Measurements from ENCODE around the gene GATD1. TPM values are rescaled to one million over a fixed set of nuclear protein-coding genes. Genes with fewer than 3 reads are reported as not detected.
A peak's percentile ranks its signal among the peaks of the same experiment; 100 is the strongest.

The GATD1 gene
- total RNA-seq, 4 donors from 2014 or later, result 28.0 to 239 (median 38.4) TPM

DNA sequence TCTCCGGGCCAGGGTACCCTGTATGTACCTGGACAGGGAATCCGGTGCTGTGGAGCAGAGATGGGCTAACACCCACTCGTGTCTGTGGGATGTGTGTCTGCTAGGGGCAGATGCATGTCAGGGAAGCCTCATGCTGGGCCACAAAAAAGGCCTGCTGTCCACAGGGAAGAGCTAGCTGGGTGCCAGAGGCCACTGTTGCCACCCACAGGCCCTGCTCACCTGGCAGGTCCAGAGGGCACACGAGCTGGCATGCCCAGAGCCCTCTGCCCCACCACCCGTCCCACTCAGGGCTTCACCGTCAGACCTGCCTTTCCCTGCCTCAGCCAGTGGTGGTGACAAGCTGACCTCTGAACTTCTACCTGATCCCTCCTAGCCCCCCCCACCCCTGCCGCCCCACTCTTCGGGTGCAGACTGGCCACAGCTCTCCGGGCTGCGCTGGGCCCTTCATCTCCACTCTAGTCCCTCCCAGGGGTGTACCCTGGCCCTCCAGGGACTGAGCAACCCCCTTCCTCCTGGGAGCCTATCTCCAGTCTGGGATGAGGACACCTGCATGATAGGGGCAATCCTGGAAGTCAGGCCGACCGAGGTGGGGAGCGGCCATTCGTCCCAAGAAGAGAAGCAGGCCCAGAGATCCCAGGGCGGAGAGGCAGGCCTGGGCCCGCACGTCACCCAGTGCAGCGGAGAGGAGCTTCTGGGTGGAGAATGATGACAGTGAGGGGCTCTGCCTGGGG is 19.4 kb upstream of the GATD1 start:
- 6% methylated on average over 16 of the region's 18 CpGs; no CpG with 5 or more reads in 1 of the 2 donors for WGBS, 2 donors (ENCODE audit: low coverage in 1 of 2)
- H3K4me1 ChIP-seq, result peaks cover 16 to 35% (median 30%) of the 10 kb centered on the region in 4 donors
- in situ Hi-C loops (cut with MboI; ENCODE audit: low pct_ligation_motif_present in 1 of 4, low pct_unique_long_range_greater_than_20kb in 1 of 4, low sequenced_read_pairs in 3 of 4) (no loop called here), intact Hi-C loops (cut with DNase I; ENCODE audit: low total_unique reads) (no loop called here)
- TF ChIP-seq, protein P1, sequence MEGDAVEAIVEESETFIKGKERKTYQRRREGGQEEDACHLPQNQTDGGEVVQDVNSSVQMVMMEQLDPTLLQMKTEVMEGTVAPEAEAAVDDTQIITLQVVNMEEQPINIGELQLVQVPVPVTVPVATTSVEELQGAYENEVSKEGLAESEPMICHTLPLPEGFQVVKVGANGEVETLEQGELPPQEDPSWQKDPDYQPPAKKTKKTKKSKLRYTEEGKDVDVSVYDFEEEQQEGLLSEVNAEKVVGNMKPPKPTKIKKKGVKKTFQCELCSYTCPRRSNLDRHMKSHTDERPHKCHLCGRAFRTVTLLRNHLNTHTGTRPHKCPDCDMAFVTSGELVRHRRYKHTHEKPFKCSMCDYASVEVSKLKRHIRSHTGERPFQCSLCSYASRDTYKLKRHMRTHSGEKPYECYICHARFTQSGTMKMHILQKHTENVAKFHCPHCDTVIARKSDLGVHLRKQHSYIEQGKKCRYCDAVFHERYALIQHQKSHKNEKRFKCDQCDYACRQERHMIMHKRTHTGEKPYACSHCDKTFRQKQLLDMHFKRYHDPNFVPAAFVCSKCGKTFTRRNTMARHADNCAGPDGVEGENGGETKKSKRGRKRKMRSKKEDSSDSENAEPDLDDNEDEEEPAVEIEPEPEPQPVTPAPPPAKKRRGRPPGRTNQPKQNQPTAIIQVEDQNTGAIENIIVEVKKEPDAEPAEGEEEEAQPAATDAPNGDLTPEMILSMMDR (IDR thresholded peaks at IDR 0.05), result no peak
- TF ChIP-seq POLR2AphosphoS5 (IDR thresholded peaks at IDR 0.05) (no peak), EP300 (IDR thresholded peaks at IDR 0.05; ENCODE audit: low read depth) (no peak), POLR2A (IDR thresholded peaks at IDR 0.05) (no peak)
- peak overlapping the region; percentile 59 to 75 (median 72) for H3K4me3 ChIP-seq
- H3K9me3 ChIP-seq, result no peaks in the 10 kb centered on the region
- H3K27me3 ChIP-seq, result no peaks in the 10 kb centered on the region
- H3K27ac ChIP-seq, result peak overlapping the region; percentile 81 to 94 (median 88)
- no peaks in the 10 kb centered on the region for H3K36me3 ChIP-seq
- DNase-seq, result peak; percentile 37

DNA sequence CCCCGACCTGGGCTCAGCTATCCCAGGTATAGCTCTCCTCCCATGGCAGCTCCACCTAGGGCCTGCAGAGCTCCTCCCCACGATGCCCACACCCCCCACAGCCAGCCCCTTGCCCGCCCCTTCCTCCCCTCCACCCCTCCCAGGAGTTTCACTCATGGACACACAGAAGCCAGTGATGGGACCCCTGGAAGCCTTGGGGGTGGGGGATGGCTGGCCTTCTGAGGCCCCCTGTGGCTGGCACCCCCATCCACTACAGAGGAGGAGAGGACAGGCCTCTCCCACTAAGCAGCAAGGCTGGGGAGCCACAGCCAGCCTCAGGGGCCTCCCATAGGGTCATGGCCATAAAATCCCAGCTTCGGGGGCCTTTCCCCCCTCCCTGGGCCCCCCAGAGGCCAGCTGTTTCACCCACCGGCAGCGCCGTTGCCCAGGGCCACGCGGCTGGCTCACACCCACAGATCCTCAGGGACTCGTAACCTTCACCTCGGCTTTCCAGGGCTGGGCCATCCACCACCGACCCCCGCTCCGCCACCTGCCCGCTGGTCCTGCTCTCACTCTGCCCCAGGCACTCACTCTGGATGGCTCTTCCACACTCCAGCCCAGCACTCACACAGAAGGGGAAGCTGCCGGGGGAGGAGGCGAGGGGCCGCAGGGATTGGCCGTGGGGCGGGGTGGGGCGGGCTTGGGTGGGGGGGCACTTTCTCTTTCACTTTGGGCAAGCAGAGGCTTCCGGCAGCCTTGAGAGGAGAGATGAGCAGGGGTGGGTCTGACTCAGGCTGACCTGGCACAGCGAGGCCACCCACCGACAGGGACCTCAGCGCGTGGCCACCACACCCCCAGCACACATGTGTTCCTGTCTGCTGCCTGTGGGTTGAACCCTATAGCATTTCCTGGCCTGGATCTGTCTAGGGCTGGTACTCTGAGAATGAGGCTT is 18.6 kb upstream of the GATD1 start:
- Histone ChIP-seq H3K4me1 (peaks cover 16 to 35% (median 30%) of the 10 kb centered on the region in 4 donors), H3K9me3 (no peaks in the 10 kb centered on the region), H3K27ac (peak overlapping the region; percentile 81 to 94 (median 88)), H3K4me3 (peak overlapping the region; percentile 44 to 75 (median 65)), H3K27me3 (no peaks in the 10 kb centered on the region), H3K36me3 (no peaks in the 10 kb centered on the region)
- peak; percentile 81 for DNase-seq
- intact Hi-C loops (cut with DNase I; ENCODE audit: low total_unique reads), result no loop called here
- WGBS, 2 donors (ENCODE audit: low coverage in 1 of 2), result 0% methylated on average over 11 of the region's 26 CpGs; no CpG with 5 or more reads in 1 of the 2 donors
- in situ Hi-C loops (cut with MboI; ENCODE audit: low pct_ligation_motif_present in 1 of 4, low pct_unique_long_range_greater_than_20kb in 1 of 4, low sequenced_read_pairs in 3 of 4), result no loop called here
- no peak for TF ChIP-seq EP300 (IDR thresholded peaks at IDR 0.05; ENCODE audit: low read depth)
- TF ChIP-seq, protein P1 (IDR thresholded peaks at IDR 0.05), result no peak
- peak; percentile 35 for TF ChIP-seq POLR2A (IDR thresholded peaks at IDR 0.05)
- TF ChIP-seq POLR2AphosphoS5 (IDR thresholded peaks at IDR 0.05), result peak; percentile 48 to 57 (median 52)

DNA sequence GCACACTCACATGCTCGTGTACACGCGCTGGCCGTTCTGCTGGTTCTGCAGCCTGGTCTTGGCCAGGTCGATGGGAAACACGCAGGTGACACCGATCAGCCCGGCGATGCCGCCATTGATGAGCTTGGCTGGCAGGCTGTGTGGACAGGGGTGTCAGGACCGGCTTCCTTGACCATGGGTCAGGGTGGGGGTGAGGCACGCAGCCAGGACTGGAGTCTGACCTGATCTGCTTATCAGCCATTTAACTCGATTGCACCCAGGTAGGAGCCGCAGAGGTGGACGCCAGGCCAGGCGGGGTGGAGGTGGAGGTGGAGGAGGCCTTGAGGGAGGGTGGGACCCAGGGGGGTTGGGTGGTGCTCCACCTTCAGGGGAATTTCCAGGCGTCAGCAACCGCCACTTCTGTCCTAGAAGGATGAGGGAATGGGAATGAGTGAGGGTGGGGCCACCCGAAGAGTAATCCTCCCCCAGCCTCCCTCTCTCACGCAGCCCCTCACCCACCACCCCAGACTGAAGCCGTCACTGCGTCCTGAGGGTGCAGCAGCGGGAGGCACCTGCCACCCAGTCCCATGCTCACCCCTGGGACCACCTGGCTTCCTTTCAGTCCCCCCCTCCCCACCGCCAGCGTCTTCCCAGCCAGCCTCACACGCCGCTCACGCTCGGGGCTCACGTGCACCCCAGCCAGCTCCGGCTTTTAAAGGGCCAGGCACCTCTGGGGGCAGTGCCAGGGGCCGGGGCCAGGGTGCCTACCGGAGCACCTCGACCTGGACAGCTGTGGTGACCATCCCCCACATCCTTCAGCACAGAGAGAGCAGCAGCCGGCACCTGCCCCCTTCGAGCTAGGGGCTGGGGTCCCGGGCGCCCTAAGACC is 17.7 kb upstream of the GATD1 start:
- Histone ChIP-seq H3K9me3 (no peaks in the 10 kb centered on the region), H3K36me3 (no peaks in the 10 kb centered on the region), H3K27ac (peak overlapping the region; percentile 81 to 94 (median 88)), H3K27me3 (peaks cover 4% of the 10 kb centered on the region), H3K4me3 (peak overlapping the region; percentile 44 to 75 (median 65)), H3K4me1 (peaks cover 16 to 36% (median 30%) of the 10 kb centered on the region in 4 donors)
- TF ChIP-seq, protein P1 (IDR thresholded peaks at IDR 0.05), result no peak
- no peak for TF ChIP-seq EP300 (IDR thresholded peaks at IDR 0.05; ENCODE audit: low read depth)
- TF ChIP-seq POLR2AphosphoS5 (IDR thresholded peaks at IDR 0.05), result no peak
- no peak for TF ChIP-seq POLR2A (IDR thresholded peaks at IDR 0.05)
- WGBS, 2 donors (ENCODE audit: low coverage in 1 of 2), result 40 to 41% methylated on average over 2 to 38 of the region's 38 CpGs
- DNase-seq, result peak; percentile 43
- in situ Hi-C loops (cut with MboI; ENCODE audit: low pct_ligation_motif_present in 1 of 4, low pct_unique_long_range_greater_than_20kb in 1 of 4, low sequenced_read_pairs in 3 of 4) (no loop called here), intact Hi-C loops (cut with DNase I; ENCODE audit: low total_unique reads) (no loop called here)
